Endometrial microvascular endothelial cells (primary cell): ENCODE data around the gene PKDREJ. TPM values are rescaled to one million over a fixed set of nuclear protein-coding genes. Genes with fewer than 3 reads are reported as not detected.

Experiments
- in situ Hi-C: cut with HindIII; loops from 2 replicates; pipeline ENCODE4 v1.10.0; 2017; ENCODE audit warnings: low sequenced_read_pairs, low pct_unique_long_range_greater_than_20kb; ENCODE audit errors: inconsistent ontology term
- total RNA-seq: library from RNA; depleted of rRNA; stranded (reverse); fragments of >200 nt; gene quantifications from one replicate; pipeline ENCODE4 v1.2.3, GENCODE V29; 2015; ENCODE audit errors: inconsistent ontology term

PKDREJ gene
- total RNA-seq, 1 donor from 2014 or later, result not detected

DNA sequence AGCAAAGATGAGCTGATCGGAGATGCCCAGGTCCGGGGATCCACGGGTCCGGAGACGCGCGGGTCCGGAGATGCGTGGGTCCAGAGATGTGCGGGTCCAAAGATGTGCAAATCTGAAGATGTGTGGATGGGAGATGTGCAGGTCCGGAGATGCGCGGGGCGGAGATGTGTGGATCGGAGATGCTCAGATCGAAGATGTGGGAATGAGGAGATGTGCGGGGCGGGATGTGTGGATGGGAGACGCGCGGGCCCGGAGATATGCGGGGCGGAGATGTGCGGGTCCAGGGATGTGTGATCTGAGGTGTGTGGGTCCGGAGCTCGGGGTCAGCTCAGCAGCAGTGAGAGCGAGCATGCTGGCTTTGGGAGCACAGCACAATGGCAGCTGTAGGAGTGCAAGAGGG, 48.5 kb downstream of the PKDREJ start:
- in situ Hi-C loops, result no loop called here

DNA sequence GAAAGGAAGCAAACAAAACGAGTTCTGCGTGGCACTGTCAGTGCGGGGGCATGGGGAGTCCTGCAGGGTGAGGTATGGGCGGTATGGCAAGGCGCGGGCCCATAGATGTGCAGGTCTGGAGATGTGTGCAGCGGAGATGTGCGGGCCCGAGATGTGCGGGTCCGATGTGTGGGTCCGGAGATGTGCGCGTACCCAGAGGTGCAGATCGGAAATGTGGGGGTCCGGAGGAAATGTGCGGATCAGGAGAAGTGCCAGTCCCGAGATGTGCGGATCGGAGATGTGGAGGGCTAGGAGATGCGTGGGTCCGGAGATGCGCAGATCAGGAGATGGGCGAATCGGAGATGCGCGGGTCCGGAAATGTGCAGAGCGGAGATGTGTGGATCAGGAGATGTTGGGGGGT, 49.0 kb downstream of the PKDREJ start:
- in situ Hi-C loops, result no loop called here

DNA sequence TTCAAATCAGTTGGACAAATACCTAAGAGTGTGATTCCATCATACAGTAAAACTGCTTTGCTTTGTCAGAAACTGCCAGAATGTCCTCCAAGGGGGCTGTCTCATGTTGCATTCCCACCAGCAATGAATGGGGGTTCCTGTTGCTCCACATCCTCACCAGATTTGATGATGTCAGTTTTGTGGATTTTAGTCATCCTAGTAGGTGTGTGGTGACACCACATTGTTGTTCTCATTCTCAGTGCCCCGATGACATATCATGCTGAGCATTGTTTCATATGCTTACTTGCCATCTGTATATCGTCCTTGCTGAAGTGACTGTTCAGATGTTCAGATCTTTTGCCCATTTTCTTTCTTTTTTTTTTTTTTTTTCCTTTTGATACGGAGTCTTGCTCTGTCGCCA, 50.1 kb downstream of the PKDREJ start:
- in situ Hi-C loops, result no loop called here

DNA sequence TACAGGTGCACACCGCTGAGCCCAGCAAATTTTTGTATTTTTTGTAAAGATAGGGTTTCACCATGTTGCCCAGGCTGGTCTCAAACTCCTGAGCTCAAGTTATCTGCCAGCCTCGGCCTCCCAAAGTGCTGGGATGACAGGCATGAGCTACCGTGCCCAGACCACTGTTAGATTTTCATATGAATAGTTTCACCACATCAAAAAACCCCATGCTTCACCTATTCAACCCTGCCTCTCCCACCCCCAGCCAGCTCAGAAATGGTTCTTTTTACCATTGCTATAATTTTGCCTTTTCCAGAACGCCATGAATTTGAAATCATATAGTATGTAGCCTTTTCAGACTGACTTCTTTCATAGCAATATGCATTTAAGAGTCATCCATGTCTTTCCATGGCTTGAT, 50.9 kb downstream of the PKDREJ start:
- in situ Hi-C loops, result no loop called here

DNA sequence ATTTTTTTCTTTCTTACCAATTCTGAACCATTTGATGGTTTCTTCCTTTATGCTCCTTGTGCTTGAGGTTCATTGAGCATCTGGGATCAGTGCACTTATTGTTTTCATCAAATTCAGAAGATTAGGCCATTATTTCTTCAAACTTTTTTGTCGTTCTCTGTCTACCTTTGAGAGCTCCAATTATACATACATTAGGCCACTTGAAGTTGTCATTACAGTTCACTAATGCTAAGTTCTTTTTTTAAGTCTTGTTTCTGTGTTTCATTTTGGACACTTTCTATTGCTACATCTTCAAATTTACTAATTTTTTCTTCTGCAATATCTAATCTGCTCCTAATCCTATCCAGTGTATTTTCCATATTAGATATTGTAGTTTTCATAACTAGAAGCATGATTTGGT, 53.9 kb downstream of the PKDREJ start:
- in situ Hi-C loops, result no loop called here

Other genes starting within 250 kb of the PKDREJ start
- gene PPARA, start 112.8 kb downstream of the PKDREJ start, total RNA-seq, result 4.6 TPM
- gene CDPF1, start 13.1 kb downstream of the PKDREJ start, total RNA-seq, result 34.5 TPM
- gene TTC38, start 4.7 kb upstream of the PKDREJ start, total RNA-seq, result 49.3 TPM
- gene GTSE1, start 33.5 kb upstream of the PKDREJ start, total RNA-seq, result 22.8 TPM
- gene TRMU, start 72.4 kb upstream of the PKDREJ start, total RNA-seq, result 43.3 TPM